GDM1 (cell line): ENCODE data around the gene MOCOS.
"Not testable (repeated sequence)": the region's sequence is repeated elsewhere in the genome, so short reads cannot be mapped to it uniquely, and the experiment has no call there.

Experiments used
- DNase-seq: peaks from one replicate; lab custom pipeline; 2025; lab: John Stamatoyannopoulos, UW

MOCOS gene

DNA sequence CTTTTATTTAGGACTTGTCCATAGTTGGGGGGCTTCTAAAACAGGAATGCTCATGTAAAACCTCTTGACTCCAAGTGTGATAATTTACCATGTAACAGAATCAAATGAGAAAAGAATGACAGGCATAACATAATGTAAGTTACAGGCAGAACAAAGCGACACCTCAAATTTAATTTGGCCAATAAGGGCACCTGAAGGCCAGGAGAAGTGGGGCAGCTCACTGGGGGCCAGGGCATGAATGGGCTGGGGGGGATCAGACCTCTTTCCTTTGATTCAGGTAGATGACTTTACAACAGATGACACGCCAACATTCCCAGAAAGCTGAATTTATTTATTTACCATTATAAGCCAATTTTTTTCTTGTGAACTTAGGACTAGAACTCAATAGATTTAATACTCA, 14.5 kb downstream of the MOCOS start:
- no peak for DNase-seq

DNA sequence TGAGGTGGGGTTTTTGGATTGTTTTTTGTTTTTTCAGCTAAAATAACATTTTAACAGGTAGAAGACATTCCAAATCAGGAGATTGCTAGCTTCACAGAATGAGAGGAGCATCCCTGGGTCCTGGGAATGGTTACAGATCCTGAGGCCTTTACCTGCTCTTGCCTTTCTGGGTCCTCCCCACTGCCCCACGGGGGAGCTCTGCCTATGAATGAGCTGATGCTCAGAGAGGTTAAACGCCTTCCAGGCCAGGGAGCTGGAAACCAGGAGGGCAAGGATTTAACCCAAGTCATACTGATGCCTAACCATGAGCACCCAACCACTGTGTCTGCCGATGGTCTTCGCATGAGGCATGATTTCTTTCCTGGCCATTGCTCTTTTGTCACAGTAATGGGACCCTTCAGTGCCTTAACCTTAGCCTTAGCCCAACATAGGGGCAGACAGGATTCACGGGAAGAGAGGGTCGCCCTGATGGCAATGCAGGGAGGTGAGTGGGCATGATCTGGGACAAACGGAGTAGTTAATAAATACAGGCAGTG, 16.1 kb downstream of the MOCOS start:
- DNase-seq = no peak

DNA sequence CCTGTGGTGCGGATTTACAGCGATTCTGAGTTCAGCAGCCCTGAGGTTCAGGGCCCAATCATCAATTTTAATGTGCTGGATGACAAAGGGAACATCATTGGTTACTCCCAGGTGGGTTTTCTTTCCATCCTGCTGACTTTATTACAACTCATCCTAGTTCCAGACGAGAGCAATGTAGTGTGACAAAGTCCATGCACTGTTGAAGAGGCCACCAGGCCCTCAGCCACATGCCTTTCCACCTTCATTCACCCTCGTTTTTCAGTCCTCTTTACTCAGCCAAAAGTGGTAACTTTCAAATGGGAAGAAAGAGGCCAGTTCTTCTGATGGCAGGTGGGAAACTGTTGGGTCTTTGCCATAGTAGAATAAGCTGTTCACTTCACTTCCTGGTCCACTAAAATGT, 17.9 kb downstream of the MOCOS start:
- no peak for DNase-seq

- no peak for DNase-seq
Measured at GRCh38 chr18:36207303-36207702, 20.0 kb downstream of the MOCOS start.

GRCh38 chr18:36207969-36208368, 20.7 kb downstream of the MOCOS start:
- not testable (repeated sequence) for DNase-seq

DNA sequence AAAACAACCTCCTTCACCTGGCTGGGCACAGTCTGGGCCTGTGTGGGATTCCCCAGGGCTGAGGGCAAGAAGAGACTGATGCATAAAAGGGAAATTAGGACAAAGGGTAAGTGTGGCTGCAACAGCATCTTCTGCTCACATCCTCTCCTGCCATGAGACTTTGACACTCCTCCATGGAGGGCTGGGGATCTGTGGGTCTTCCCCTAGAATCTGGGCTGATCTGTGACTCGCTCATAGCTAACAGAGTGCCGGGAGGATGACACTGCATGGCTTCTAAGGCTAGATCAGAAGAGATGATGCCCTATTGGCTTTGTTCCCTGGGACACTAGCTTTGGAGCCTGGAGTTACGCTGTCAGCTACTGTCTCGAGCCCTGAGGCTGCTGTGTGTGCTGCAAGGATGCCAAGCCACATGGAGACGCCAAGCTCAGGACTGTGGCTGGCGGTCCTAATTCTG, 24.3 kb downstream of the MOCOS start:
- no peak for DNase-seq

- no peak for DNase-seq
Measured at GRCh38 chr18:36212301-36213171, 25.2 kb downstream of the MOCOS start.

DNA sequence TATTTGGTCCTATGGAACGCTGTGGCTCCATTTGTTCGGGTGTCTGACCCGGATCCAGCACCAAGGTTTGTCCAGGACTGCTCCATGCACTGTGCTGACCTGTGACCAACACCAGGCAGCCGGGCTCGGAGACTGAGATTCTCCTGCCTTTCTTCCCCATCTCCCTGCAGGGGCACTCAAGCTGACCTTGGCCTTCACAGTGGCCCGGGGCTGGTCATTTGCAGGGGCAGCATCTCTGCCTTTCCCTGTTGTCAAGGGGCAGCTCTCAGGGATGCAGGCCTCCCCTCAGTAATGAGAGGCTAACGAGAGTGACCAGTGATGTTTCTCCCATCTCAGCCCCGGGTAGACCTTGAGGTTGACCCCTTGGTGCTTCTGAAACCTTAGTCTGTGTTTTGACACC, 27.5 kb downstream of the MOCOS start:
- DNase-seq = no peak

DNA sequence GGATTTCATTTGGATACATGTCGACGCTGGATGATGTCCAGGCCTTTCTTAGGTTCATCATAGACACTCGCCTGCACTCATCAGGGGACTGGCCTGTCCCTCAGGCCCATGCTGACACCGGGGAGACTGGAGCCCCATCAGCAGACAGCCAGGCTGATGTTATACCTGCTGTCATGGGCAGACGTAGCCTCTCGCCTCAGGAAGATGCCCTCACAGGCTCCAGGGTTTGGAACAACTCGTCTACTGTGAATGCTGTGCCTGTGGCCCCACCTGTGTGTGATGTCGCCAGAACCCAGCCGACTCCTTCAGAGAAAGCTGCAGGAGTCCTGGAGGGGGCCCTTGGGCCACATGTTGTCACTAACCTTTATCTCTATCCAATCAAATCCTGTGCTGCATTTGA, 28.3 kb downstream of the MOCOS start:
- no peak for DNase-seq

DNA sequence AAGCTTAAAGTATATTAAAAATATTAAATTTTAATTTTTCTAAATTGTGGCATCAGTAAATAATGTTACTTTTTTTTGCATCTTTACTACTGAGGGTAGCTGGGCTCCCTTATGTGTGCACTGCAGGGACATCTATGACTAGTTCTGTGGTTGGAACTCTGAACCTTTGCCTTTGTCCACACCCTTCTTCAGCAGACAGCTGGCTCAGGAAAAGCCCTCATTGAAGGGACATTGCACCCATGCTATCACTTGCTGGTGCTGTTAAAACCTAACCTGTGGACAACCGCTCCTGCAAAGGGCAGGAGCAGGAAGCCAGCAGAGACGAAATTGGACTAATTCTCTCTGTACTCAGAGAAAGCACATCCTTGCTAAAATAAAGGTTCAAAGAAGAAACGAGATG, 30.1 kb downstream of the MOCOS start:
- no peak for DNase-seq

GRCh38 chr18:36229188-36229587, 41.9 kb downstream of the MOCOS start:
- no peak for DNase-seq

DNA sequence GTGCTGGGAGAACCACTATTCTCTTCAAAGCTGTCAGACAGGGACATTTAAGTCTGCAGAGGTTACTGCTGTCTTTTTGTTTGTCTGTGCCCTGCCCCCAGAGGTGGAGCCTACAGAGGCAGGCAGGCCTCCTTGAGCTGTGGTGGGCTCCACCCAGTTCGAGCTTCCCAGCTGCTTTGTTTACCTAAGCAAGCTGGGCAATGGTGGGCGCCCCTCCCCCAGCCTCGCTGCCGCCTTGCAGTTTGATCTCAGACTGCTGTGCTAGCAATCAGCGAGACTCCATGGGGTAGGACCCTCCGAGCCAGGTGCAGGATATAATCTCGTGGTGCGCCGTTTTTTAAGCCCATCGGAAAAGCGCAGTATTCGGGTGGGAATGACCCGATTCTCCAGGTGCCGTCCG, 53.2 kb downstream of the MOCOS start:
- not testable (repeated sequence) for DNase-seq

- no peak for DNase-seq
Measured at GRCh38 chr18:36241831-36242230, 54.5 kb downstream of the MOCOS start.

DNA sequence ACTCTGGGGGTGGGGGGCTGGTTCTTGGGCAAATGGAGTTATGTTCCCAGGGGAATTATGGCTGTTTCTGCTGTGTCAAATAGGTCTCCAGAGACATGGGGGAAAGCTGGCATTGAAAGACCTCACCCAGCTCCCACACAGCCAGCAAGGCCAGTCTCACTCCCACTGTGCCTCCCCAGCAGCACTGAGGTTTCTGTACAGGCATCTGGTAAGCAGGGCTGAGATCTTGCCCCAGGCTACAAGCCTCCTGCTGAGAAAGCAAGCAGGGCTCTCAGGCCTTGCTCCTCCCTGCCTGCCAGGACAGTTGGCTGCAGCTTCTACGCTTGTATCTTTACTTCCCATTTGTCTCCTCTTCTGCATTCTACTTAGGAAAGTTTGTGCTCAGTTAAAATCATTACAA, 59.7 kb downstream of the MOCOS start:
- DNase-seq = no peak

DNA sequence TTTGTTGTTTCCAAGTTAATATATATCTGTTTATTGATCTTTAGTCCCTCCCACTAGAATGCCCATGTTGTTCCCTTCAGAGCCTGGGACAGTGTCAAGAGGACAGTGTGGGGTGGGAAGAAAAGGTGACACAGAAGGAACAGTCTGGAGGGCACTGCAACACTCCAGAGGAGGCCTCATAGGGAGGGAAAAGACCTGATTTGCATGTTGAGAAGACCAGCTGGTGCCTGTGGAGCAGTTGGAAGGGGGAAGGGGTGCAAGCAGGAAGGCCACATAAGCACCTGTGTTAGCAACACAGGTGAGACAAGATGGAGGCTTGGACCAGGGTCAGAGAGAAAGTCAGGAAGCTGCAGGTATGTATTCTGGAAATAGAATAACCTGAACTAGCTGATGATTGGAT, 62.1 kb downstream of the MOCOS start:
- DNase-seq = no peak

GRCh38 chr18:36250827-36251226, 63.5 kb downstream of the MOCOS start:
- DNase-seq = no peak

DNA sequence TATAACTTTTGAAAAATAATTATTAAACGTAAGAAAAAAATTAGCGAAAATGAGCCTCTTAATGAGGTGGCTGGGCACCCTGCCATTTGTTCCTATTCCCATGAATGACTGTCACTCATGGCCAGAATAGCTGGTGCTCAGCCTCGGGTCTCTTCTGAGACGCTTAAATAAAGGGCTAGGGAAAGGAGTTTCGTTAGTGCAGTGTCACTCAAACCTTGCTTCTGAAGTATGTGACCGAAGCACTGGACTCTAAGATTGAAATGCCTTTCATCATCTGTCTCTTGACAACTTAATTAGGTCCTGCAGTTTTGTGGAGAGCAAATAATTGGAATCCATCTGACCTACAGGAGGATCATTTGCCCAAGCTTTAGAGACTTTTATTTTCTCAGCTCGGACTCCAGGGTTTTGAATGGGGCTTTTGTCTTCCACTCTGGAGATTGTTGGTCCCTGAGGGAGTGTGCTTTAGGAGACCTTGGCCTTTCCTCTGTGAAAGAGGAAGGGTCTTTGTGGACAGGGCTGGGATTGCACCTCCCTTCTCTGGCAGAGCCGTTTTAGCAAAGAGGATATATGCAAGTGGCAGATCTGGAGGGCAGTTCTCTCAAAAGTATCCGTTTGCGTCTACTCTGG, 67.9 kb downstream of the MOCOS start:
- no peak for DNase-seq

GRCh38 chr18:36256094-36256493, 68.8 kb downstream of the MOCOS start:
- no peak for DNase-seq

- no peak for DNase-seq
Measured at GRCh38 chr18:36262971-36263370, 75.7 kb downstream of the MOCOS start.

GRCh38 chr18:36264283-36264682, 77.0 kb downstream of the MOCOS start:
- DNase-seq = no peak

- no peak for DNase-seq
Measured at GRCh38 chr18:36265015-36265414, 77.7 kb downstream of the MOCOS start.

DNA sequence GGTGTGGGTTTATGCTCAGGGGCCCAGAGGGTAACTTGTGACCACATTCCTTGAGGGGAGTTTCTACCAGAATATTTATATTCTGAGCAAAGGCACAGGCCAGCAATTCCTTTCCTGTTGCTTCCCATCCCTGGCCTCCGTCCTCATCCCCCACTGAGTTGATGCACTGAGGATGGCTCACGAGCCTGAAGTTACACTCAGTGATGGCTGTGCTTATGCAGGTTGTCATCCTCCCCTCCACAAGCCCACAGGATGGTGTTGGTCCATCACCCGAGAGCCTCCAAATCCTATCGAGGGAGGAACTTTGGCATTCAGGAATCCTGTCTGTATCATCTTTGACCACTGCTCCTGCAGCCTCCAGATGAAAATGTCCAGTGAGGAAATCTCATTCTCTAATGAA, 81.9 kb downstream of the MOCOS start:
- DNase-seq = no peak

- no peak for DNase-seq
Measured at GRCh38 chr18:36271153-36271552, 83.9 kb downstream of the MOCOS start.
